Endothelial cell of umbilical vein (primary cell): ENCODE results near the gene TMEM175. TPM values are rescaled to one million over a fixed set of nuclear protein-coding genes. Genes with fewer than 3 reads are reported as not detected.

ENCODE experiments used
- BruUV-seq: library from RNA; stranded (reverse); fragments of 400-500 nt; replicated peaks from 2 replicates; lab custom pipeline; 2021; lab: Mats Ljungman, UMichigan
- CTCF ChIA-PET: fragments of 300-600, 350-600 bp; sonication (Branson Sonifier 250); formaldehyde crosslinking; loops from one replicate; lab custom pipeline; 2021; ENCODE audit warnings: antibody characterized with exemption, inconsistent platforms; lab: Charles Lee
- POLR2A ChIA-PET: fragments of 300-600, 350-600 bp; sonication (Branson Sonifier 250); formaldehyde crosslinking; loops from one replicate; lab custom pipeline; 2021; ENCODE audit warnings: antibody characterized with exemption, inconsistent platforms; lab: Charles Lee
- DNase-seq: peaks from one replicate; pipeline ENCODE4 v3.0.0-alpha.2; 2011; ENCODE audit warnings: low read depth, low spot score
- FAIRE-seq: peaks from 2 replicates; lab custom pipeline; 2011; peaks lifted over from hg19 to GRCh38; lab: Jason Lieb, UNC
- H2AFZ ChIP-seq: 2 replicates; pipeline ENCODE4 v1.6.0; 2012; ENCODE audit warnings: low read depth, low read length, control low read depth, inconsistent platforms
- H3K27ac ChIP-seq: 2 replicates; pipeline ENCODE4 v1.5.1; 2011; ENCODE audit warnings: low read depth, mild to moderate bottlenecking, control low read depth, low read length, moderate library complexity; ENCODE audit not compliant: insufficient read depth
- H3K27me3 ChIP-seq, 2 experiments: 2 replicates each; pipeline versions ENCODE4 v1.6.0 to v1.6.1; 2011; ENCODE audit warnings: low read length in 2 of 2, mixed read lengths in 1 of 2; ENCODE audit not compliant: control insufficient read depth in 2 of 2, insufficient read depth in 2 of 2
- H3K36me3 ChIP-seq, 2 experiments: 2 replicates in 1 of 2; 3 replicates in 1 of 2; pipeline ENCODE4 v1.5.1; 2011; ENCODE audit warnings: low read length in 2 of 2, mild to moderate bottlenecking in 1 of 2, moderate library complexity in 1 of 2; ENCODE audit not compliant: control insufficient read depth in 2 of 2, insufficient read depth in 2 of 2; ENCODE audit errors: extremely low read depth in 1 of 2
- H3K4me1 ChIP-seq: 3 replicates; pipeline ENCODE4 v1.5.1; 2011; ENCODE audit warnings: mild to moderate bottlenecking, low read length; ENCODE audit not compliant: control insufficient read depth, insufficient read depth; ENCODE audit errors: extremely low read depth
- H3K4me2 ChIP-seq: 2 replicates; pipeline ENCODE4 v1.6.1; 2011; ENCODE audit warnings: low read length, control low read depth, mixed read lengths; ENCODE audit not compliant: insufficient read depth
- H3K4me3 ChIP-seq, 3 experiments: fragments of 200-600 bp in 1 of 3; sonication (generic), shearing (Covaris generic) in 1 of 3; replicated peaks in 1 of 3; 2 replicates each; pipeline ENCODE4 v1.5.1; 2011 to 2016; ENCODE audit warnings: control low read depth in 3 of 3, low read length in 3 of 3, mild to moderate bottlenecking in 2 of 3, inconsistent platforms in 1 of 3, low read depth in 1 of 3, moderate library complexity in 1 of 3; ENCODE audit not compliant: insufficient read depth in 1 of 3
- H3K79me2 ChIP-seq: 2 replicates; pipeline ENCODE4 v1.6.0; 2012; ENCODE audit warnings: low read length, inconsistent platforms; ENCODE audit not compliant: control insufficient read depth, insufficient read depth
- H3K9ac ChIP-seq: replicated peaks from 2 replicates; pipeline ENCODE3; 2011; ENCODE audit warnings: low read length, control low read depth; ENCODE audit not compliant: insufficient read depth; ENCODE audit errors: extremely low read depth
- H3K9me1 ChIP-seq: replicated peaks from 3 replicates; pipeline ENCODE4 v1.6.0; 2011; ENCODE audit warnings: mild to moderate bottlenecking, low read length; ENCODE audit not compliant: control insufficient read depth, insufficient read depth; ENCODE audit errors: extremely low read depth
- H3K9me3 ChIP-seq: replicated peaks from 2 replicates; pipeline ENCODE4 v1.5.1; 2012; ENCODE audit warnings: low read length, inconsistent platforms; ENCODE audit not compliant: control insufficient read depth, insufficient read depth
- H4K20me1 ChIP-seq: replicated peaks from 2 replicates; pipeline ENCODE3; 2011; ENCODE audit warnings: mild to moderate bottlenecking, low read length; ENCODE audit not compliant: control insufficient read depth, insufficient read depth; ENCODE audit errors: extremely low read depth
- EZH2 ChIP-seq: IDR thresholded peaks from 2 replicates; pipeline ENCODE4 v1.6.1; 2012; ENCODE audit warnings: borderline replicate concordance, low read depth, mild to moderate bottlenecking, moderate library complexity, low read length, inconsistent platforms; ENCODE audit not compliant: severe bottlenecking
- FOS ChIP-seq: IDR thresholded peaks from 2 replicates; pipeline ENCODE4 v1.6.1; 2011; ENCODE audit warnings: mild to moderate bottlenecking, low read length, moderate library complexity, borderline replicate concordance; ENCODE audit not compliant: insufficient read depth
- GATA2 ChIP-seq: IDR thresholded peaks from 2 replicates; pipeline ENCODE4 v1.7.0; 2011; ENCODE audit warnings: low read depth, mild to moderate bottlenecking, moderate library complexity, mixed read lengths, low read length; ENCODE audit not compliant: insufficient read length, insufficient read depth
- JUN ChIP-seq: IDR thresholded peaks from 2 replicates; pipeline ENCODE4 v1.6.1; 2011; ENCODE audit warnings: borderline replicate concordance, low read depth; ENCODE audit not compliant: insufficient read length, insufficient read depth
- MYC ChIP-seq: IDR thresholded peaks from one replicate; pipeline ENCODE4 v1.6.1; 2011; ENCODE audit warnings: mild to moderate bottlenecking, low read depth, low read length
- POLR2A ChIP-seq: IDR thresholded peaks from 2 replicates; pipeline ENCODE4 v1.6.1; 2012; ENCODE audit warnings: low read depth, mild to moderate bottlenecking, control low read depth, low read length
- POLR2AphosphoS5 ChIP-seq: IDR thresholded peaks from 2 replicates; pipeline ENCODE4 v1.6.1; 2012; ENCODE audit warnings: low read depth, mild to moderate bottlenecking, control low read depth, low read length, moderate library complexity; ENCODE audit not compliant: insufficient read depth
- dilution Hi-C: fragments of 300-500 bp; cut with MboI; formaldehyde crosslinking; loops from one replicate; pipeline ENCODE4 v1.15.0; 2019; ENCODE audit warnings: low sequenced_read_pairs; ENCODE audit not compliant: extremely low pct_ligation_motif_present
- intact Hi-C: fragments of 100-400 bp; cut with micrococcal nuclease; formaldehyde crosslinking; loops from one replicate; pipeline ENCODE4 v1.10.0; 2022
- polyA plus RNA-seq, 4 experiments: library from polyadenylated mRNA; depleted of rRNA in 3 of 4; stranded (reverse) in 3 of 4; unstranded in 1 of 4; fragments of >200 nt; gene quantifications; 2 replicates each; pipeline versions ENCODE4 v1.2.1 to v1.2.3, GENCODE V29; 2011 to 2012; ENCODE audit warnings: missing spikeins in 1 of 4
- total RNA-seq: library from RNA; stranded (reverse); gene quantifications from 2 replicates; pipeline ENCODE4 v1.2.3, GENCODE V29; 2021
- TF ChIP-seq, protein P1 (sequence below), 2 donors: IDR thresholded peaks; 1 replicate in 1 of 2; 2 replicates in 1 of 2; pipeline ENCODE4 v1.5.1; 2011; ENCODE audit warnings: low read length in 2 of 2, mild to moderate bottlenecking in 2 of 2, moderate library complexity in 2 of 2, control low read depth in 1 of 2, inconsistent platforms in 1 of 2, low read depth in 1 of 2; ENCODE audit not compliant: insufficient read depth in 1 of 2; ENCODE audit errors: extremely low read depth in 1 of 2
- TF ChIP-seq, protein P2 (sequence below): IDR thresholded peaks from 2 replicates; pipeline ENCODE4 v1.6.1; 2011; ENCODE audit not compliant: insufficient read depth, insufficient read length

Gene TMEM175
- total and polyA plus RNA-seq, 2 donors (not counting 3 experiments of a cell fraction or from before 2014, with no cell fraction given): 21.9 to 80.1 TPM

- no peaks in the 10 kb centered on the region for H3K9me3 ChIP-seq
- no peaks in the 10 kb centered on the region for H3K27me3 ChIP-seq
- intact Hi-C loops (no loop called here), dilution Hi-C loops (no loop called here)
- H3K4me1 ChIP-seq: no peaks in the 10 kb centered on the region
- H3K9me1 ChIP-seq: no peaks in the 10 kb centered on the region
- H3K27ac ChIP-seq: no peak overlapping the region
- H2AFZ ChIP-seq: no peak overlapping the region
- H3K79me2 ChIP-seq: no peaks in the 10 kb centered on the region
- no peak overlapping the region for H3K4me3 ChIP-seq
- DNase-seq (no peak), FAIRE-seq (no peak)
- no peak overlapping the region for H3K9ac ChIP-seq
- BruUV-seq: no TSS peak
- no peak overlapping the region for H3K4me2 ChIP-seq
- ChIA-PET POLR2A (no interaction called here), CTCF (interaction anchor here (1.5 kb wide), 1 partner anchor 10 kb away, joined by 3 read pairs; no protein-coding TSS in a partner anchor)
- peaks cover 0 to 36% of the 10 kb centered on the region in 2 experiments for H3K36me3 ChIP-seq
- TF ChIP-seq, protein P1, sequence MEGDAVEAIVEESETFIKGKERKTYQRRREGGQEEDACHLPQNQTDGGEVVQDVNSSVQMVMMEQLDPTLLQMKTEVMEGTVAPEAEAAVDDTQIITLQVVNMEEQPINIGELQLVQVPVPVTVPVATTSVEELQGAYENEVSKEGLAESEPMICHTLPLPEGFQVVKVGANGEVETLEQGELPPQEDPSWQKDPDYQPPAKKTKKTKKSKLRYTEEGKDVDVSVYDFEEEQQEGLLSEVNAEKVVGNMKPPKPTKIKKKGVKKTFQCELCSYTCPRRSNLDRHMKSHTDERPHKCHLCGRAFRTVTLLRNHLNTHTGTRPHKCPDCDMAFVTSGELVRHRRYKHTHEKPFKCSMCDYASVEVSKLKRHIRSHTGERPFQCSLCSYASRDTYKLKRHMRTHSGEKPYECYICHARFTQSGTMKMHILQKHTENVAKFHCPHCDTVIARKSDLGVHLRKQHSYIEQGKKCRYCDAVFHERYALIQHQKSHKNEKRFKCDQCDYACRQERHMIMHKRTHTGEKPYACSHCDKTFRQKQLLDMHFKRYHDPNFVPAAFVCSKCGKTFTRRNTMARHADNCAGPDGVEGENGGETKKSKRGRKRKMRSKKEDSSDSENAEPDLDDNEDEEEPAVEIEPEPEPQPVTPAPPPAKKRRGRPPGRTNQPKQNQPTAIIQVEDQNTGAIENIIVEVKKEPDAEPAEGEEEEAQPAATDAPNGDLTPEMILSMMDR (IDR thresholded peaks at IDR 0.05; ENCODE audit: extremely low read depth in 1 of 2, insufficient read depth in 1 of 2, low read depth in 1 of 2, low read length in 2 of 2): peak in 1 of 2 donors; percentile 16
- TF ChIP-seq, protein P2, sequence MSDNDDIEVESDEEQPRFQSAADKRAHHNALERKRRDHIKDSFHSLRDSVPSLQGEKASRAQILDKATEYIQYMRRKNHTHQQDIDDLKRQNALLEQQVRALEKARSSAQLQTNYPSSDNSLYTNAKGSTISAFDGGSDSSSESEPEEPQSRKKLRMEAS: no peak
- no peaks in the 10 kb centered on the region for H4K20me1 ChIP-seq
These were observed 40.5 kb upstream of the TMEM175 start for GRCh38 chr4:891747-892146.

DNA sequence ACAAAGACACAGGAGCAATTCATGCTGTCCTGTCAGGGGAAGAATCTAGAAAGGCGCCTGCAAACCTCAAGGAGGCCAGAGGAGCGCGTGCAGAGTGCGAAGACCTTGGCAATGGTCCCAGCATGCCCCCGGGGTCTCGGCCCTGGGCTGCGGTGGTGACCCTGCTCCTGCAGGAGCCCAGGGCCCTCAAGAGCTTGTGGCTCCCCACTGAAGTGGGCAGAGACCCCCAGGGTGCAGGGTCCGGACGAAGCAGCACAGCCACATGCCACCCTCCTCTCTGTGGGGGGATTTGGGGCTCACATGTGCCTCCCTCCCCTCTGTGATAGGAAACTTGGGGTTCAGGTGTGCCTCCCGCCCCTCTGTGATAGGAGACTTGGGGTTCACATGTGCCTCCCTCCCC, 39.5 kb upstream of the TMEM175 start:
- no peak for DNase-seq
- no peak overlapping the region for H3K4me3 ChIP-seq
- peaks cover 0 to 39% of the 10 kb centered on the region in 2 experiments for H3K36me3 ChIP-seq
- no peaks in the 10 kb centered on the region for H3K4me1 ChIP-seq
- dilution Hi-C loops (no loop called here), intact Hi-C loops (no loop called here)
- H4K20me1 ChIP-seq: no peaks in the 10 kb centered on the region
- H3K4me2 ChIP-seq: no peak overlapping the region
- TF ChIP-seq, protein P2: no peak
- TF ChIP-seq JUN: no peak
- TF ChIP-seq FOS: no peak
- no peak for TF ChIP-seq MYC
- TF ChIP-seq POLR2A: no peak
- TF ChIP-seq EZH2: no peak
- no peak for TF ChIP-seq GATA2
- TF ChIP-seq, protein P1 (IDR thresholded peaks at IDR 0.05; ENCODE audit: extremely low read depth in 1 of 2, insufficient read depth in 1 of 2, low read depth in 1 of 2, low read length in 2 of 2): no peak
- TF ChIP-seq POLR2AphosphoS5: no peak
- no peak overlapping the region for H2AFZ ChIP-seq
- POLR2A ChIA-PET: no interaction called here
- CTCF ChIA-PET: interaction anchor here (1.5 kb wide), 1 partner anchor 9 kb away, joined by 3 read pairs; no protein-coding TSS in a partner anchor
- no peaks in the 10 kb centered on the region for H3K9me3 ChIP-seq
- no peaks in the 10 kb centered on the region for H3K27me3 ChIP-seq
- no peak overlapping the region for H3K9ac ChIP-seq
- no peaks in the 10 kb centered on the region for H3K9me1 ChIP-seq
- no TSS peak for BruUV-seq
- no peaks in the 10 kb centered on the region for H3K79me2 ChIP-seq
- no peak for FAIRE-seq
- no peak overlapping the region for H3K27ac ChIP-seq
